ENCODE data around the gene MEST.
"Not testable (repeated sequence)": the region's sequence is repeated elsewhere in the genome, so short reads cannot be mapped to it uniquely, and the experiment has no call there.

Gene MEST

DNA sequence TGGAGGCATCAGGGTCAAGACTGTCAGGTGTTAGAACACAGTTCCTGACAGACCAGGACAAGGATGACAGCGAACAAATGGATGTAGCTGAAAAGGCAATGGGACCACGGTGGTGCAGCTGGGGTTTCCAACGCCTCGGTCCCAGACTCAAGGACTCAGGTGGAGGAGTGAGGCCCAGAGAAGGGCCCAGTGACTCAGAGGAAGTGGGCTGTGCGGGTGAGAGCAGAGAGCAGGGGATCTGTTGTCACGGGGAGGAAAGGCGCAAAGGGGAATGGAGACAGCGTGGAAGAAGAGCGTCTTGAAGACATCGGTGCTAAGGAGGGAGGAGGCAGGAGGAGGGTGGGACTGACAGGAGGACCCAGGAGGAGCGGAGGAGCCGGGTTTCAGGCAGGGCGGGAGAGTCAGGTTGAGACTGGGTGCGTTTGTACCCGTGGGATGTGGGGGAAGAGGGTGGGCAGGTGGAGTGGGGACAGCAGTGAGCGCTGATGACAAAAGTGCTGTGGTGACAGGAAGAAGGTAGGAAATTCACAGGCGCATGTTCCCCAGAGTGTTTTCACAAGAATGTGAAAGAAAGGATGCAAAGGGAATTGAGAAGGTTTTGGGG lies 36.0 kb downstream of the MEST start:
- DNase-seq: not testable (repeated sequence)

DNA sequence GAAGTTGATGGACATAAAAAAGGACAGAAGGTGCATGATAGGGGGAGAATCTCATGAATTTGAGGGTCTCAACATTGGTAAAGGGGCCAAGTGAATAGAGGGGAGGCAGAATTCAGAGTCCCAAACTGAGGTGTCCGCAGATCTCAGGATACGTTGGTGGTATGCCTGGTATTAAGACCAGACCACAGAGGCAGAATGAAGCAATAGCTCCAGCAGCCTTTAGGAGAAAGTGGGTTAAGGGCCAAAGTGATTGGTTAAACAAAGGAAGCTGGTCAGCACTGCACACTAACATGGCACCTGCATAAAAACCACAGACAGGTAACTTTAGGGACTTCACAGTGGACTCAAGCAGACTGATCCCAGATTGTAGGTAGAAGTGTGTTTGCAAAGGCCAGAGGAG lies 37.5 kb downstream of the MEST start:
- no peak for DNase-seq

DNA sequence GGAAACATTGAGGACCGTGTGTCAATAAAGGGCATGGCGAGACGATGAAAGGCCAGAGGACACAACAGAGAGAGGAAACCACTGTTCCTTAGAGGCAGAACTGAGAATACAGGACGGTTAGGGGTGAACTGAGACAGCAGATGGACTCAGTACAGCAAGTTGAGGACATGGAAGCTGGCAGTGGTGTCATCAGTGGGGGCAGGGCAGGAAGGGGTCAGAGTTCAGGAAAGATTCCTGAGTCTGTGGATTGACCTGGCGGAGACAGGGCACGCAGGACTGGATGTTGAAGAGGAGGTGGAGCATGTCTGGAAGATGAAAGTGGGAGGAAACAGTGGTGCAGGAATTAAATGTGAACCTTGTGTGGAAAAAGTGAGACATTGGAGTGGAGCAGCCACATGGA lies 46.0 kb downstream of the MEST start:
- not testable (repeated sequence) for DNase-seq

DNA sequence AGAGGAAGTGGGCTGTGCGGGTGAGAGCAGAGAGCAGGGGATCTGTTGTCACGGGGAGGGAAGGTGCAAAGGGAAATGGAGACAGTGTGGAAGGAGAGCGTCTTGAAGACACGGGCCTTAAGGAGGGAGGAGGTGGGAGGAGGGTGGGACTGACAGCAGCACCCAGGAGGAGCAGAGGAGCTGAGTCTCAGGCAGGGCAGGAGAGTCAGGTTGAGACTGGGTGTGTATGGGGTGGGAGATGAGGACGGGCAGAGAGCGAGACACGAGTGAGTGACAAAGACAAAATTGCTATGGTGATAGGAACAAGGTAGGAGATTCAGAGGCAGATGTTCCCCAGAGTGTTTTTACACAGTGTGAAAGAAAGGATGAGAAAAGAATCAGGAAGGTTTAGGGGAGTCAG lies 49.4 kb downstream of the MEST start:
- not testable (repeated sequence) for DNase-seq

DNA sequence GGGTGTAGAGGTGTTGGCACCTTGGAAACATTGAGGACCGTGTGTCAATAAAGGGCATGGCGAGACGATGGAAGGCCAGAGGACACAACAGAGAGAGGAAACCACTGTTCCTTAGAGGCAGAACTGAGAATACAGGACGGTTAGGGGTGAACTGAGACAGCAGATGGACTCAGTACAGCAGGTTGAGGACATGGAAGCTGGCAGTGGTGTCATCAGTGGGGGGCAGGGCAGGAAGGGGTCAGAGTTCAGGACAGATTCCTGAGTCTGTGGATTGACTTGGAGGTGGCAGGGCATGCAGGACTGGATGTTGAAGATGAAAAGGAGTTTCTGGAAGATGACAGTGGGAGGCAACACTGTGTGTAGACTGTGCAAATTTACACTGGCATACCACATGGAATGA lies 50.4 kb downstream of the MEST start:
- not testable (repeated sequence) for DNase-seq

GRCh38 chr7:130543487-130544010 lies 51.7 kb downstream of the MEST start:
- DNase-seq: no peak

DNA sequence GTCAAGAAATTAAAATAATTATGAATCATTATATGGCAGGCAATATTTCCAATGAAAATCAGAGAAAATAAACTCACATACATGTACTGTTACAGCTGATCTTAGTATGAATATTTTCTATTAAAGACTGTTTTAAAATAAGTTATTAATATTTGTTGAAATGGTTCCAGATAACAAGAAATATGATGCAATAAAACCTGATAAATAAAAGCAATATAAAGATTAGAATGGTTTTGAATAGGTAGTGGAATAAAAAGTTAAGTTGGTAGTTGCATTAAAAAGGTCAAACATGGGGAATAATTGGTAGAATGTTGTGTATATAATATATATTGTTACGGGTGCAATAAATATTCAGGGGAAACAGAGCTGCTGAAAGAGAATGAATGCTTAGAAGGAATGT lies 52.5 kb downstream of the MEST start:
- DNase-seq: no peak

- DNase-seq: no peak
These were observed 61.6 kb downstream of the MEST start for GRCh38 chr7:130553398-130554029.

GRCh38 chr7:130554481-130554880 lies 62.6 kb downstream of the MEST start:
- DNase-seq: no peak

All from COR-L47 (cell line).